ENCODE data around the gene SIK3. TPM values are rescaled to one million over a fixed set of nuclear protein-coding genes. Genes with fewer than 3 reads are reported as not detected.

SIK3 gene
- polyA plus RNA-seq, 1 experiment: 9.0 TPM

GRCh38 chr11:116918925-116919655 is 179.1 kb downstream of the SIK3 start:
- no peak for TF ChIP-seq CTCF (IDR thresholded peaks at IDR 0.05; ENCODE audit: low read depth, low read length)
- ChIA-PET CTCF (no interaction called here), POLR2A (no interaction called here)
- Histone ChIP-seq H3K27me3 (ENCODE audit: control insufficient read depth, insufficient read depth, low read length) (no peaks in the 10 kb centered on the region), H3K27ac (ENCODE audit: low read depth, low read length) (no peak overlapping the region), H3K4me3 (ENCODE audit: low read depth, low read length) (no peak overlapping the region), H3K9me3 (ENCODE audit: control insufficient read depth, insufficient read depth, low read length) (no peaks in the 10 kb centered on the region)
- DNase-seq (ENCODE audit: low read depth, low spot score): no peak

GRCh38 chr11:116917632-116918031 is 180.6 kb downstream of the SIK3 start:
- no peak for TF ChIP-seq CTCF (IDR thresholded peaks at IDR 0.05; ENCODE audit: low read depth, low read length)
- Histone ChIP-seq H3K9me3 (ENCODE audit: control insufficient read depth, insufficient read depth, low read length) (no peaks in the 10 kb centered on the region), H3K27ac (ENCODE audit: low read depth, low read length) (no peak overlapping the region), H3K27me3 (ENCODE audit: control insufficient read depth, insufficient read depth, low read length) (no peaks in the 10 kb centered on the region), H3K4me3 (ENCODE audit: low read depth, low read length) (no peak overlapping the region)
- CTCF ChIA-PET: interaction anchor here (1.3 to 1.4 kb wide), 2 partner anchors 12 to 27 kb away, joined by 3 to 4 read pairs; no protein-coding TSS in a partner anchor
- POLR2A ChIA-PET: no interaction called here
- no peak for DNase-seq (ENCODE audit: low read depth, low spot score)

- H3K9me3 ChIP-seq (ENCODE audit: control insufficient read depth, insufficient read depth, low read length): no peaks in the 10 kb centered on the region
- no peak for DNase-seq (ENCODE audit: low read depth, low spot score)
- no peak for TF ChIP-seq CTCF (IDR thresholded peaks at IDR 0.05; ENCODE audit: low read depth, low read length)
- ChIA-PET CTCF (interaction anchor here (0.6 to 1.4 kb wide), 4 partner anchors 12 to 310 kb away, joined by 3 to 9 read pairs (median 4); no protein-coding TSS in a partner anchor), POLR2A (no interaction called here)
- no peak overlapping the region for H3K27ac ChIP-seq (ENCODE audit: low read depth, low read length)
- H3K4me3 ChIP-seq (ENCODE audit: low read depth, low read length): no peak overlapping the region
- H3K27me3 ChIP-seq (ENCODE audit: control insufficient read depth, insufficient read depth, low read length): no peaks in the 10 kb centered on the region
Observed at GRCh38 chr11:116916886-116917285, 181.3 kb downstream of the SIK3 start.

GRCh38 chr11:116916052-116916451 is 182.2 kb downstream of the SIK3 start:
- DNase-seq (ENCODE audit: low read depth, low spot score): no peak
- H3K9me3 ChIP-seq (ENCODE audit: control insufficient read depth, insufficient read depth, low read length): no peaks in the 10 kb centered on the region
- ChIA-PET POLR2A (interaction anchor here (0.7 kb wide), 1 partner anchor 1730 kb away, joined by 4 read pairs; no protein-coding TSS in a partner anchor), CTCF (interaction anchor here (0.6 to 1.3 kb wide), 2 partner anchors 13 to 223 kb away, joined by 4 read pairs; no protein-coding TSS in a partner anchor)
- H3K4me3 ChIP-seq (ENCODE audit: low read depth, low read length): no peak overlapping the region
- no peak; the same call in 1 of the 2 replicates for TF ChIP-seq CTCF (IDR thresholded peaks at IDR 0.05; ENCODE audit: low read depth, low read length)
- H3K27ac ChIP-seq (ENCODE audit: low read depth, low read length): no peak overlapping the region
- no peaks in the 10 kb centered on the region for H3K27me3 ChIP-seq (ENCODE audit: control insufficient read depth, insufficient read depth, low read length)

- POLR2A ChIA-PET: no interaction called here
- Histone ChIP-seq H3K9me3 (ENCODE audit: control insufficient read depth, insufficient read depth, low read length) (no peaks in the 10 kb centered on the region), H3K27ac (ENCODE audit: low read depth, low read length) (no peak overlapping the region), H3K27me3 (ENCODE audit: control insufficient read depth, insufficient read depth, low read length) (no peaks in the 10 kb centered on the region), H3K4me3 (ENCODE audit: low read depth, low read length) (no peak overlapping the region)
- TF ChIP-seq CTCF (IDR thresholded peaks at IDR 0.05; ENCODE audit: low read depth, low read length): no peak
- CTCF ChIA-PET: interaction anchor here (0.6 to 1.0 kb wide), 2 partner anchors 33 to 326 kb away, joined by 3 read pairs; no protein-coding TSS in a partner anchor
- DNase-seq (ENCODE audit: low read depth, low spot score): peak; percentile 49
Observed at GRCh38 chr11:116913000-116913399, 185.2 kb downstream of the SIK3 start.
